ENCODE results near the gene RTN3.

GRCh38 chr11:63671322-63672155 lies 9.8 kb upstream of the RTN3 start, which contains the start of gene ATL3:
- TF ChIP-seq, protein P1, sequence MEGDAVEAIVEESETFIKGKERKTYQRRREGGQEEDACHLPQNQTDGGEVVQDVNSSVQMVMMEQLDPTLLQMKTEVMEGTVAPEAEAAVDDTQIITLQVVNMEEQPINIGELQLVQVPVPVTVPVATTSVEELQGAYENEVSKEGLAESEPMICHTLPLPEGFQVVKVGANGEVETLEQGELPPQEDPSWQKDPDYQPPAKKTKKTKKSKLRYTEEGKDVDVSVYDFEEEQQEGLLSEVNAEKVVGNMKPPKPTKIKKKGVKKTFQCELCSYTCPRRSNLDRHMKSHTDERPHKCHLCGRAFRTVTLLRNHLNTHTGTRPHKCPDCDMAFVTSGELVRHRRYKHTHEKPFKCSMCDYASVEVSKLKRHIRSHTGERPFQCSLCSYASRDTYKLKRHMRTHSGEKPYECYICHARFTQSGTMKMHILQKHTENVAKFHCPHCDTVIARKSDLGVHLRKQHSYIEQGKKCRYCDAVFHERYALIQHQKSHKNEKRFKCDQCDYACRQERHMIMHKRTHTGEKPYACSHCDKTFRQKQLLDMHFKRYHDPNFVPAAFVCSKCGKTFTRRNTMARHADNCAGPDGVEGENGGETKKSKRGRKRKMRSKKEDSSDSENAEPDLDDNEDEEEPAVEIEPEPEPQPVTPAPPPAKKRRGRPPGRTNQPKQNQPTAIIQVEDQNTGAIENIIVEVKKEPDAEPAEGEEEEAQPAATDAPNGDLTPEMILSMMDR (IDR thresholded peaks at IDR 0.05): no peak
- peak; percentile 37 for TF ChIP-seq EZH2phosphoT487 (IDR thresholded peaks at IDR 0.05)
- no peak for TF ChIP-seq EZH2 (IDR thresholded peaks at IDR 0.05)

Data from neural progenitor cell (in vitro differentiated cells).